Mucosa of stomach (tissue), 1 donor: ENCODE data around the gene JPT2.
"Not testable (repeated sequence)": the region's sequence is repeated elsewhere in the genome, so short reads cannot be mapped to it uniquely, and the experiment has no call there.

ENCODE experiments used
- H3K27me3 ChIP-seq: one replicate; pipeline ENCODE4 v1.7.0; 2013; ENCODE audit warnings: mild to moderate bottlenecking, low read length; ENCODE audit not compliant: control insufficient read depth, insufficient read depth
- H3K36me3 ChIP-seq: one replicate; pipeline ENCODE4 v1.7.0; 2013; ENCODE audit warnings: low read length; ENCODE audit not compliant: control insufficient read depth, insufficient read depth
- H3K4me1 ChIP-seq: one replicate; pipeline ENCODE4 v1.7.0; 2013; ENCODE audit warnings: mild to moderate bottlenecking, low read length; ENCODE audit not compliant: control insufficient read depth, insufficient read depth
- H3K4me3 ChIP-seq: one replicate; pipeline ENCODE4 v1.7.0; 2013; ENCODE audit warnings: low read length
- H3K9ac ChIP-seq: one replicate; pipeline ENCODE4 v1.7.0; 2013; ENCODE audit warnings: mild to moderate bottlenecking, low read length, moderate library complexity
- H3K9me3 ChIP-seq: one replicate; pipeline ENCODE4 v1.7.0; 2013; ENCODE audit warnings: mild to moderate bottlenecking, low read length, moderate library complexity; ENCODE audit not compliant: control insufficient read depth
- donor health status: Pancreatic carcinoma.

Gene JPT2

GRCh38 chr16:1731603-1732002 lies 53.5 kb downstream of the JPT2 start:
- H3K27me3 ChIP-seq, result no peaks in the 10 kb centered on the region
- H3K9ac ChIP-seq, result no peak overlapping the region
- no peaks in the 10 kb centered on the region for H3K9me3 ChIP-seq
- H3K4me3 ChIP-seq, result no peak overlapping the region
- no peaks in the 10 kb centered on the region for H3K4me1 ChIP-seq
- H3K36me3 ChIP-seq, result peaks cover 8% of the 10 kb centered on the region

DNA sequence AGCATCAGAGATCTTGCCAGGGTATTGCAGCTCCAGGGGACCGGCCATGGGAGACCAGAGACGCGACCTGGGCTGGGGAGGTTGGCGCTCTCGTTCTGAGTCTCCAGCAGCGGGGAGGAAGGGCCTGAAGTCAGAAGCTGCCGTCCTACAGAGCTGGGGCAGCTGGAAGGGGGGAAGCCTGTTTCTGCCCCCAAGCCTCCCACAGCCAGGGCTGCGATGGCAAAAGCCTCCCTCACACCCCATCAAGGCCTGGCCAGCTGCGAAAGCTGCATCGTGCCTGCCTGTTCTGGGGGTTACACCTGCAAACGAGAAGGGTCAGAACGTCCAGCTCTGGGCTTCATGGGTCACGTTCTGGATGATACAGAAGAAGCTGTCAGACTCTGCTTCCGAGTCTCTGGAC lies 54.0 kb downstream of the JPT2 start:
- Histone ChIP-seq H3K4me3 (no peak overlapping the region), H3K36me3 (peaks cover 4% of the 10 kb centered on the region), H3K27me3 (no peaks in the 10 kb centered on the region), H3K9ac (no peak overlapping the region), H3K9me3 (no peaks in the 10 kb centered on the region), H3K4me1 (no peaks in the 10 kb centered on the region)

DNA sequence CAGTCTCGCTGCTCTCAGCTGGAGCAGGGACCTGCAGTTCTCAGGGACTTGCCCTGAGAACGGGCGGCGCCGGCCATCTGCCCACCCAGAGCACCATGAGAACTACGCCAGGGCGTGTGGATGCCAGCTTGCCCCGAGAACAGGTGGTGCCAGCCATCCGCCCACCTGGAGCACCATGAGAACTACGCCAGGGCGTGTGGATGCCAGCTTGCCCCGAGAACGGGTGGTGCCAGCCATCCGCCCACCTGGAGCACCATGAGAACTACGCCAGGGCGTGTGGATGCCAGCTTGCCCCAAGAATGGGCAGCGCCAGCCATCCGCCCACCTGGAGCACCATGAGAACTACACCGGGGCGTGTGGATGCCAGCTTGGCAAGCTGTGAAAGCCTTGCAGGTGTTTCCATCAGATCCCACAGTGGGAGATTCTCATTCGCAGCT lies 54.5 kb downstream of the JPT2 start:
- not testable (repeated sequence) for H3K9ac ChIP-seq, H3K4me3 ChIP-seq, H3K4me1 ChIP-seq, H3K36me3 ChIP-seq, H3K9me3 ChIP-seq, H3K27me3 ChIP-seq

DNA sequence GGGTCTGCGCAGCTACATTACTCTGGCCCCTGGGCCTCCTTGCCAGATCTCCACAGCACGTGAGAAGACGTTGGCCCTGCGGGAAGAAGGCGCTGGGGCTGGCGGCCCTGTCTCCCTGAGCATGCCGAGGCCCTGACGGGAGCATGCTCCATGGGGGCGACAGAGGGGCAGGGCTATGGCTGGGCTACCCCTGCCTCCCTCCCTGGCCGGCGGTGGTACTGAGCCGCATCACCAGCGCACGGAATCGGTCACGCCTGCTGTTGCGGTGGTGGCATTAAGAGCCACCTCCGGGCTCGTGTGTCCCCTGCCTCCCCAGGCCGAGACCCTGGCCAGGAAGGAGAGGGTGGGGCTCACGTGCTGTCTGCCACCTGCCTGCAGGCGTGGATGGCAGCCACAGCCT lies 56.0 kb downstream of the JPT2 start:
- Histone ChIP-seq H3K9me3 (no peaks in the 10 kb centered on the region), H3K4me1 (no peaks in the 10 kb centered on the region), H3K27me3 (no peaks in the 10 kb centered on the region), H3K36me3 (peaks cover 4% of the 10 kb centered on the region), H3K4me3 (no peak overlapping the region), H3K9ac (no peak overlapping the region)

DNA sequence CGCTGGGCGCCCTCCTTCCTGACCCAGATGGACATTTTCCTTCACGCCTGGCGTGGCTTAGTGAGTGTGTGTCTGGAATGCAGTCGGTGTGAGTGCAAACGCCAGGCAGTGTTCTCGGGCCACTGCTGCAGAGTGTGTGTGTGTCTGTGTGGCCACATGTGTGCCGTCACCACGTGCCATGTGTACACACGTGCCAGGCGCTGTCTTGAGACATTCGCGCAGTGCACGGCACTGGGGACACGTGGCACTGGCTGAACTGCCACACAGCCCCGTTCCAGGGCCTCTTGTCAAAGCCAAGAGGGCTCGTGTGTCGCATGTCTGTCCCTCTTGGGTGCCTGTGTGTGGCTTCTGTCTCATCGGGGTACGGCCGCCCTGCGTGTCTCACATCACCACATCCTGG lies 56.7 kb downstream of the JPT2 start:
- Histone ChIP-seq H3K9ac (no peak overlapping the region), H3K9me3 (no peaks in the 10 kb centered on the region), H3K36me3 (peaks cover 4% of the 10 kb centered on the region), H3K4me1 (no peaks in the 10 kb centered on the region), H3K27me3 (no peaks in the 10 kb centered on the region), H3K4me3 (no peak overlapping the region)

- no peaks in the 10 kb centered on the region for H3K9me3 ChIP-seq
- no peaks in the 10 kb centered on the region for H3K4me1 ChIP-seq
- no peaks in the 10 kb centered on the region for H3K27me3 ChIP-seq
- H3K4me3 ChIP-seq, result no peak overlapping the region
- H3K36me3 ChIP-seq, result no peaks in the 10 kb centered on the region
- no peak overlapping the region for H3K9ac ChIP-seq
These were observed 62.2 kb downstream of the JPT2 start for GRCh38 chr16:1740234-1740633.

DNA sequence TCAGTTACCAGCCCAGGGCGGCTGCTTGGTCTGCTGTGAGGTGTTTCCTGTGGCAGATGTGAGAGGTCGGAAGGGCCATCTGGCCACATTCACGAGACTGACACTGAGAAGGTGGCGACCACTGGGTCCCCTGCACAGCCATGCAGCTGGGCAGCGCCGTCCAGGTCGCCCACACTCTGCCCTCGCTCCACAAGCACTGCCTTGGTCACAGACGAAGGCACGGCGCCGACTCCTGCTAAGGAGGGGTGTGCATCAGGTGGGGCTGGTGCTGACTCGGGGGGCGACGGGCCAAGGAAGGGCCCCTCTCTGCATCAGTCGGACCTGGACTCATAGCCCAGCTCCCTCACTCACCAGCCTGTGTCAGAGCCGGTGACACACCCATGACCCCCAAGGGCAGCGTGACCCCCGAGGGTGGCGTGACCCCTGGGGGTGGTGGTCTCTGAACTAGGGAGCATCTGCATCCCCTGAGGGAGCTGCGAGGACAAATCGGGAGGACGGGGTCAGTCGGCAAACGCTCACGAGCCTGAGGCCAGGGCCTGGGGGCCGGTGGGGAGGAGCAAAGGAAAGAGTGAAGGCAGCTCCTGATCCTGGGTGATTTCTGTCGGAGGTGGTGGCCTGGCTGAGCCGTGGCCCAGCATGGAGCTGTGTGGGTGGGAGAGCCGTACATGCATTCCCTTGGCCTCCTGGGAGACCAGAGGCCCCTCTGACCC lies 62.9 kb downstream of the JPT2 start:
- H3K27me3 ChIP-seq, result no peaks in the 10 kb centered on the region
- no peaks in the 10 kb centered on the region for H3K36me3 ChIP-seq
- H3K4me3 ChIP-seq, result no peak overlapping the region
- no peak overlapping the region for H3K9ac ChIP-seq
- no peaks in the 10 kb centered on the region for H3K4me1 ChIP-seq
- H3K9me3 ChIP-seq, result no peaks in the 10 kb centered on the region

- H3K9ac ChIP-seq, result no peak overlapping the region
- H3K4me3 ChIP-seq, result no peak overlapping the region
- no peaks in the 10 kb centered on the region for H3K4me1 ChIP-seq
- no peaks in the 10 kb centered on the region for H3K27me3 ChIP-seq
- no peaks in the 10 kb centered on the region for H3K9me3 ChIP-seq
- H3K36me3 ChIP-seq, result no peaks in the 10 kb centered on the region
These were observed 63.6 kb downstream of the JPT2 start for GRCh38 chr16:1741553-1742165.

- Histone ChIP-seq H3K9ac (no peak overlapping the region), H3K27me3 (no peaks in the 10 kb centered on the region), H3K36me3 (peaks cover 3% of the 10 kb centered on the region), H3K4me1 (no peaks in the 10 kb centered on the region), H3K9me3 (no peaks in the 10 kb centered on the region), H3K4me3 (no peak overlapping the region)
These were observed 65.6 kb downstream of the JPT2 start for GRCh38 chr16:1743376-1744337.

DNA sequence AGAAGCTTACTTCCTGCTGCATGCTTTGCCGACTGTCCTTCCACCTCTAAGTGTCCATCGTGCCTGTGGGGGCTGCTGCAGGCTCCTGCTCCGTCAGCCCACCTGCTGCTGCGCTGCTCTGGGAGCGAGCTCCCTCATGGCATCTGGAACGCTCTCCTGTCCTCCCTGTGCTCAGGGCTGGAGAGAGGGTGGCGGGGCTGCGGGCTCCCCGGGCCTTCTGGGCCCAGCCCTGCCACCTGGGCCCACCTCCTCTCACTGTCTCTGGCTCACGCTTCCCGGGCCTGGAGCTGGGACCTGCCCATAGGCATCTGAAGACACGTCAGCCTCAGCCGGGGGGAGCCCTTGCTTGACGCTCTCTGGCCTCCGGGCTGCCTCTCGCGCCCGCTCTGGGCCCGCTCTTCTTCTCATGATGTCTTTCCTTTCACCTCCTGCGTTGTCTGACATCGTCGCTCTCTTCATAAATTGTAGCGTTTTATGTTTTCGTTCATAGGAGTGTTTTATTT lies 66.3 kb downstream of the JPT2 start:
- Histone ChIP-seq H3K9me3 (no peaks in the 10 kb centered on the region), H3K27me3 (no peaks in the 10 kb centered on the region), H3K36me3 (peaks cover 8% of the 10 kb centered on the region), H3K4me1 (no peaks in the 10 kb centered on the region), H3K4me3 (no peak overlapping the region), H3K9ac (no peak overlapping the region)

DNA sequence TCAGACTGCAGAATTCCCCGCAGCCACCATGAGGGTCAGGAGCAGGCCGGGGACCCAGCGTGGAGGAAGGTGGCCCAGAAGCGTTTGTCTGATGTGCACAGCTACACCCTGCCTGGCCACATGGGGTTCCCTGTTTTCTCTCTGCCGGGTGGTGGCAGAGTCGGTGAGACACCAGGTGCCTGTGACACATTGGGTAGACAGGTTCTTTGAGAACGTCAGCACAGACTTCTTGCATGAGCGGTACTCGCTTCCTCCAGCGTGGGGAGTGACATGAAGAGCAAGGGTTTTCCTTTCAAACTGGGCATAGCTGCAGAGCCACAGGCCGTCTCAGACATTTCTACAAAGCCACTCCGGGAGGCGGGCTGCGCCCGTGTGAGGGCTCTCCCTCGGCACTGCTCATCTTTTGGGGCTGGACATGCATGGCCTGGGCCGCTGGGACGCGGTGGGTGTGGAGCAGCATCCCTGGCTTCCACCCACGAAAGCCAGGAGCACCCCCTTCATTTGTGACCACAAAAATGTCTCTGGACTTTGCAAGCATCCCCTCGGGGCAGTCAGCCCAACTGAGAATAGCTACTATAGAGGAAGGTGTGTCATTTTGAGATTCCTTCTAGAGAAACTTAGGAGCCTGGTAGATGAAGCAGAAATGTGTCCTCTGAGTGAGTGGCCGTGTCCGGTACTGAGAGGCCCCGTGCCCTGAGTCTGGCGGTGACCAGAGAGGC lies 67.3 kb downstream of the JPT2 start:
- Histone ChIP-seq H3K36me3 (peaks cover 12% of the 10 kb centered on the region), H3K4me3 (no peak overlapping the region), H3K27me3 (no peaks in the 10 kb centered on the region), H3K9me3 (no peaks in the 10 kb centered on the region), H3K9ac (no peak overlapping the region), H3K4me1 (no peaks in the 10 kb centered on the region)
